SK-N-SH treated with all-trans-retinoic acid at 6 μM for 48 hours (cell line): ENCODE measurements around the gene ACTL8.

Experiments used
- ATAC-seq: fragments of 200-7000 bp; cut with Tn5 transposase; 3 replicates; pipeline ENCODE4 v1.9.1; 2020; ENCODE audit warnings: mild to moderate bottlenecking, moderate library complexity
- ARNTL ChIP-seq: fragments of 450-650 bp; formaldehyde crosslinking; IDR thresholded peaks from 2 replicates; pipeline ENCODE4 v1.5.0; 2020; ENCODE audit warnings: low read depth, mild to moderate bottlenecking, moderate library complexity, borderline replicate concordance
- BACH2 ChIP-seq: fragments of 250-450 bp; sonication (Bioruptor Pico); IDR thresholded peaks from 2 replicates; pipeline ENCODE4 v1.9.0; 2021; ENCODE audit warnings: mild to moderate bottlenecking, borderline replicate concordance
- ESRRG ChIP-seq: fragments of 250-450 bp; sonication (Bioruptor Pico); IDR thresholded peaks from 2 replicates; pipeline ENCODE4 v1.6.1; 2021; ENCODE audit warnings: mild to moderate bottlenecking
- GLIS3 ChIP-seq: fragments of 250-450 bp; sonication (Bioruptor Pico); IDR thresholded peaks from 2 replicates; pipeline ENCODE4 v1.5.0; 2020; ENCODE audit warnings: mild to moderate bottlenecking, moderate library complexity
- ISL1 ChIP-seq: fragments of 250-450 bp; sonication (Bioruptor Pico); IDR thresholded peaks from 2 replicates; pipeline ENCODE4 v2.1.2; 2022; ENCODE audit warnings: mild to moderate bottlenecking, moderate library complexity
- OSR1 ChIP-seq: fragments of 250-450 bp; sonication (Bioruptor Pico); IDR thresholded peaks from 2 replicates; pipeline ENCODE4 v1.8.0; 2022; ENCODE audit warnings: moderate library complexity, mild to moderate bottlenecking, inconsistent platforms
- PPARA ChIP-seq: fragments of 250-450 bp; sonication (Bioruptor Pico); IDR thresholded peaks from 2 replicates; pipeline ENCODE4 v1.5.0; 2020; ENCODE audit warnings: mild to moderate bottlenecking, borderline replicate concordance
- RARB ChIP-seq: fragments of 250-450 bp; sonication (Bioruptor Pico); IDR thresholded peaks from 2 replicates; pipeline ENCODE4 v1.8.0; 2021; ENCODE audit warnings: mild to moderate bottlenecking, moderate library complexity
- SNAI2 ChIP-seq: fragments of 250-450 bp; sonication (Bioruptor Pico); IDR thresholded peaks from 2 replicates; pipeline ENCODE4 v1.5.0; 2020; ENCODE audit warnings: mild to moderate bottlenecking, moderate library complexity
- TCF4 ChIP-seq: fragments of 250-450 bp; sonication (Bioruptor Pico); IDR thresholded peaks from 2 replicates; pipeline ENCODE4 v1.8.0; 2021; ENCODE audit warnings: mild to moderate bottlenecking, moderate library complexity, borderline replicate concordance
- TOX ChIP-seq: fragments of 250-450 bp; sonication (Bioruptor Pico); IDR thresholded peaks from 2 replicates; pipeline ENCODE4 v1.8.0; 2021; ENCODE audit warnings: mild to moderate bottlenecking, moderate library complexity, borderline replicate concordance
- ZC3H10 ChIP-seq: fragments of 250-450 bp; sonication (Bioruptor Pico); IDR thresholded peaks from 2 replicates; pipeline ENCODE4 v1.5.1; 2021; ENCODE audit warnings: mild to moderate bottlenecking, moderate library complexity
- ZFP3 ChIP-seq: fragments of 250-450 bp; sonication (Bioruptor Pico); IDR thresholded peaks from 2 replicates; pipeline ENCODE4 v1.5.0; 2020; ENCODE audit warnings: mild to moderate bottlenecking, moderate library complexity
- ZNF565 ChIP-seq: fragments of 450-650 bp; formaldehyde crosslinking; conservative IDR thresholded peaks from 2 replicates; pipeline ENCODE4 v1.5.0; 2020; ENCODE audit warnings: low read depth, mild to moderate bottlenecking, moderate library complexity
- ZNF8 ChIP-seq: fragments of 450-650 bp; formaldehyde crosslinking; IDR thresholded peaks from 2 replicates; pipeline ENCODE4 v1.5.0; 2020; ENCODE audit warnings: mild to moderate bottlenecking, moderate library complexity
- TF ChIP-seq, protein P1 (sequence below): fragments of 250-450 bp; sonication (Bioruptor Pico); IDR thresholded peaks from 2 replicates; pipeline ENCODE4 v1.8.0; 2021; ENCODE audit warnings: low read depth, mild to moderate bottlenecking, moderate library complexity, borderline replicate concordance
- TF ChIP-seq, protein P2 (sequence below): fragments of 250-450 bp; sonication (Bioruptor Pico); IDR thresholded peaks from 2 replicates; pipeline ENCODE4 v1.5.0; 2020; ENCODE audit warnings: mild to moderate bottlenecking, moderate library complexity
- TF ChIP-seq, protein P3 (sequence below): fragments of 250-450 bp; sonication (Bioruptor Pico); IDR thresholded peaks from 2 replicates; pipeline ENCODE4 v1.5.1; 2021; ENCODE audit warnings: mild to moderate bottlenecking, moderate library complexity
- TF ChIP-seq, protein P4 (sequence below): fragments of 250-450 bp; sonication (Bioruptor Pico); IDR thresholded peaks from 2 replicates; pipeline ENCODE4 v1.8.0; 2020; ENCODE audit warnings: mild to moderate bottlenecking, moderate library complexity, borderline replicate concordance
- TF ChIP-seq, protein P5 (sequence below): fragments of 250-450 bp; sonication (Bioruptor Pico); IDR thresholded peaks from 2 replicates; pipeline ENCODE4 v1.5.1; 2020; ENCODE audit warnings: low read depth, mild to moderate bottlenecking, moderate library complexity

Gene ACTL8

DNA sequence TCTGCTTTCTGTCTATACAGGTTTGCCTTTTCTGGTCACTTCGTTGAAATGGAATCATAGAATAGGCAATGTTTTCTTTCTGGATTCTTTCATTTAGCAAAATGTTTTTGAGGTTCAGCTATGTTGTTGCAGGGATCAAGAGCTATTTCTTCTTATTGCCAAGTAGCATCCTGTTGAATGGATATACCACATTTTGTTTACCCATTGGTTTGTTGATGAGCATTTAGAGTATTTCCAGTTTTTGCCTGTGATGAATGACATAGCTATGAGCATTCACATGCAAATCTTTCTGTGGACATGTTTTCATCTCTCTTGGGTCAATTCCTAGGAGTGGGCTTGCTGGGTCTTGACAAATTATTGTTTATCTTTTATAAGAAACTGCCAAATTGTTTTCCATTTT, 115.5 kb downstream of the ACTL8 start:
- TF ChIP-seq ZNF8 (CRISPR knock-in tag) (peak; percentile 92), ZFP3 (CRISPR knock-in tag) (no peak)
- ATAC-seq, result no peak

DNA sequence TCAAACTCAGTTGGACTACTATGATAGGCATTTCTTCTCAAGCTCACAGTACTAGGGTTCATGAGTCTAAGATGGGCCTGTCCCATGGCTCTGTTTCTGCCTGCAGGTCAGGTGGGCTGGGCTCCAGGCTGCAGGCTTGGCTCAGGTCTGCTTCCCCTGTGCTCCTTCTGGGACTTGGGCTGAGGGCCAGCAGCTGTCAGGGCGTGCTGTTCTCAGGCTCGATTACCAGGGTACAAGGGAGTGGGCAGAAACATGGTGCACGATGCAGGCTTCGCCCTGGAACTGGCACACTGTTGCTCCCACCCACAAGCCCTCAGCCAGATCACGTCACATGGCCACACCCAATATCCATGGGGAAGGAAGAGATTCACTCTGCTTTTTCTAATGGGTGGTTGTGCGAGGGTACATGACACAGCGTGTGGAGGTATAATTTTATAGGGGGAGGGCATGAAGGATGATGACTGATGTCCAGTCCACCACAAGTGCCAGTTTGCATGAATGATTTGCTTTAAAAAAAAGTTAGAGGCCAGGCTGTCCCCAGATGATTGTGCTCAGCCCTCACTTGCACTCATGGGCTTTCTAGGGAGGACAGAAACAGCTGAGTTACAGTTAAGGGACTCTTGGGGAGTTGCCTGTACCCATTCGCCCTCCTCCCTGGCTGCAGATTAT, 118.0 kb downstream of the ACTL8 start:
- no peak for ATAC-seq
- TF ChIP-seq ESRRG (no peak), ZNF565 (no peak), TOX (no peak), PPARA (CRISPR knock-in tag) (no peak)
- TF ChIP-seq, protein P1, sequence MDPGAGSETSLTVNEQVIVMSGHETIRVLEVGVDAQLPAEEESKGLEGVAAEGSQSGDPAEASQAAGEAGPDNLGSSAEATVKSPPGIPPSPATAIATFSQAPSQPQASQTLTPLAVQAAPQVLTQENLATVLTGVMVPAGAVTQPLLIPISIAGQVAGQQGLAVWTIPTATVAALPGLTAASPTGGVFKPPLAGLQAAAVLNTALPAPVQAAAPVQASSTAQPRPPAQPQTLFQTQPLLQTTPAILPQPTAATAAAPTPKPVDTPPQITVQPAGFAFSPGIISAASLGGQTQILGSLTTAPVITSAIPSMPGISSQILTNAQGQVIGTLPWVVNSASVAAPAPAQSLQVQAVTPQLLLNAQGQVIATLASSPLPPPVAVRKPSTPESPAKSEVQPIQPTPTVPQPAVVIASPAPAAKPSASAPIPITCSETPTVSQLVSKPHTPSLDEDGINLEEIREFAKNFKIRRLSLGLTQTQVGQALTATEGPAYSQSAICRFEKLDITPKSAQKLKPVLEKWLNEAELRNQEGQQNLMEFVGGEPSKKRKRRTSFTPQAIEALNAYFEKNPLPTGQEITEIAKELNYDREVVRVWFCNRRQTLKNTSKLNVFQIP (CRISPR knock-in tag), result no peak
- TF ChIP-seq, protein P2, sequence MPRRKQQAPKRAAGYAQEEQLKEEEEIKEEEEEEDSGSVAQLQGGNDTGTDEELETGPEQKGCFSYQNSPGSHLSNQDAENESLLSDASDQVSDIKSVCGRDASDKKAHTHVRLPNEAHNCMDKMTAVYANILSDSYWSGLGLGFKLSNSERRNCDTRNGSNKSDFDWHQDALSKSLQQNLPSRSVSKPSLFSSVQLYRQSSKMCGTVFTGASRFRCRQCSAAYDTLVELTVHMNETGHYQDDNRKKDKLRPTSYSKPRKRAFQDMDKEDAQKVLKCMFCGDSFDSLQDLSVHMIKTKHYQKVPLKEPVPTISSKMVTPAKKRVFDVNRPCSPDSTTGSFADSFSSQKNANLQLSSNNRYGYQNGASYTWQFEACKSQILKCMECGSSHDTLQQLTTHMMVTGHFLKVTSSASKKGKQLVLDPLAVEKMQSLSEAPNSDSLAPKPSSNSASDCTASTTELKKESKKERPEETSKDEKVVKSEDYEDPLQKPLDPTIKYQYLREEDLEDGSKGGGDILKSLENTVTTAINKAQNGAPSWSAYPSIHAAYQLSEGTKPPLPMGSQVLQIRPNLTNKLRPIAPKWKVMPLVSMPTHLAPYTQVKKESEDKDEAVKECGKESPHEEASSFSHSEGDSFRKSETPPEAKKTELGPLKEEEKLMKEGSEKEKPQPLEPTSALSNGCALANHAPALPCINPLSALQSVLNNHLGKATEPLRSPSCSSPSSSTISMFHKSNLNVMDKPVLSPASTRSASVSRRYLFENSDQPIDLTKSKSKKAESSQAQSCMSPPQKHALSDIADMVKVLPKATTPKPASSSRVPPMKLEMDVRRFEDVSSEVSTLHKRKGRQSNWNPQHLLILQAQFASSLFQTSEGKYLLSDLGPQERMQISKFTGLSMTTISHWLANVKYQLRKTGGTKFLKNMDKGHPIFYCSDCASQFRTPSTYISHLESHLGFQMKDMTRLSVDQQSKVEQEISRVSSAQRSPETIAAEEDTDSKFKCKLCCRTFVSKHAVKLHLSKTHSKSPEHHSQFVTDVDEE (CRISPR knock-in tag), result no peak
- TF ChIP-seq, protein P3, sequence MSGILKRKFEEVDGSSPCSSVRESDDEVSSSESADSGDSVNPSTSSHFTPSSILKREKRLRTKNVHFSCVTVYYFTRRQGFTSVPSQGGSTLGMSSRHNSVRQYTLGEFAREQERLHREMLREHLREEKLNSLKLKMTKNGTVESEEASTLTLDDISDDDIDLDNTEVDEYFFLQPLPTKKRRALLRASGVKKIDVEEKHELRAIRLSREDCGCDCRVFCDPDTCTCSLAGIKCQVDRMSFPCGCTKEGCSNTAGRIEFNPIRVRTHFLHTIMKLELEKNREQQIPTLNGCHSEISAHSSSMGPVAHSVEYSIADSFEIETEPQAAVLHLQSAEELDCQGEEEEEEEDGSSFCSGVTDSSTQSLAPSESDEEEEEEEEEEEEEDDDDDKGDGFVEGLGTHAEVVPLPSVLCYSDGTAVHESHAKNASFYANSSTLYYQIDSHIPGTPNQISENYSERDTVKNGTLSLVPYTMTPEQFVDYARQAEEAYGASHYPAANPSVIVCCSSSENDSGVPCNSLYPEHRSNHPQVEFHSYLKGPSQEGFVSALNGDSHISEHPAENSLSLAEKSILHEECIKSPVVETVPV, result no peak

DNA sequence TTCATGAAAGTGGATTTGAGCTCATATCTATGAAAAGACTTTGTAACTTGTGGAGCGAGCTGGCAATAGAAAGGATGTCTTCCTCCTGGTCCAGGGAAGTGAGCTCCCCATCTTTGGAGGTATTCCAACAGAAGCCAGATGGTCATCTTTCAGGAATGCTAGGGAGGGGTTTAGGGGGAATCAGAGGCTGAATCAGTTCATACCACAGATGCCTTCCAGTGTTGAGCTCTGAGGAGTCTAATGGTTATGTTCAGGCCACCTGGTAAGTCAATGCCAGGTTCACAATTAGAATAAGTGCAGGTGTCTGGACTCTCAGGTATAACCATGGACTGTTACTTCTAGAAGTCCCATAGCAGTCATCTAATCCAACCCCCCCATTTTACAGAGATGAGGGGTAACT, 119.1 kb downstream of the ACTL8 start:
- TF ChIP-seq GLIS3 (CRISPR knock-in tag) (no peak), TCF4 (CRISPR knock-in tag) (no peak), RARB (no peak), ISL1 (0 out of 2 replicates have a peak, but pooled peaks have one; percentile 30), ZNF565 (no peak), ZNF8 (CRISPR knock-in tag) (peak; percentile 67; the same call in 1 of the 2 replicates), ESRRG (no peak)
- TF ChIP-seq, protein P4, sequence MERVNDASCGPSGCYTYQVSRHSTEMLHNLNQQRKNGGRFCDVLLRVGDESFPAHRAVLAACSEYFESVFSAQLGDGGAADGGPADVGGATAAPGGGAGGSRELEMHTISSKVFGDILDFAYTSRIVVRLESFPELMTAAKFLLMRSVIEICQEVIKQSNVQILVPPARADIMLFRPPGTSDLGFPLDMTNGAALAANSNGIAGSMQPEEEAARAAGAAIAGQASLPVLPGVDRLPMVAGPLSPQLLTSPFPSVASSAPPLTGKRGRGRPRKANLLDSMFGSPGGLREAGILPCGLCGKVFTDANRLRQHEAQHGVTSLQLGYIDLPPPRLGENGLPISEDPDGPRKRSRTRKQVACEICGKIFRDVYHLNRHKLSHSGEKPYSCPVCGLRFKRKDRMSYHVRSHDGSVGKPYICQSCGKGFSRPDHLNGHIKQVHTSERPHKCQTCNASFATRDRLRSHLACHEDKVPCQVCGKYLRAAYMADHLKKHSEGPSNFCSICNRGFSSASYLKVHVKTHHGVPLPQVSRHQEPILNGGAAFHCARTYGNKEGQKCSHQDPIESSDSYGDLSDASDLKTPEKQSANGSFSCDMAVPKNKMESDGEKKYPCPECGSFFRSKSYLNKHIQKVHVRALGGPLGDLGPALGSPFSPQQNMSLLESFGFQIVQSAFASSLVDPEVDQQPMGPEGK (CRISPR knock-in tag), result no peak
- ATAC-seq, result peak; percentile 84

DNA sequence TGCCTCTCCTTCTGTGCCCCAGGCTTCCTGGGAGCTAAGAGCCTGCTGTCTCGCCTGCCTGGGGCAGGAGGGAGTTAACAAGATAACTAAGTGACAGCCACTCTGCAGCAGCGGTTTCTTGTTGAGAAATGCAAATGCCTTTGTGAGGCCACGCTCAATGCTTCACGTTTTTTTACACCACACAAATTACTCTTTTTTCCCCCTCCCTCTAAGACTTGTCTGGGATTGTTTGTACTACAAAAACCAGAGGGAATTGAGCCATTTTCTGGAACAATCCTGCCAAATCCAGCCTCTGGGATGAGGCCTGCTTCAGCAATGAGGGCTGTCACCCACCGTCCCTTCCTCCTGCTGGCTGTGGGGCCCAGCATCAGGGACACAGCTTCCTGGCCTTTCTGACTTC, 119.6 kb downstream of the ACTL8 start:
- peak; percentile 62 for ATAC-seq

More for the DNA sequence above, 119.6 kb downstream of the ACTL8 start:
- no peak for TF ChIP-seq SNAI2 (CRISPR knock-in tag)
- TF ChIP-seq ZFP3 (CRISPR knock-in tag), result no peak
- TF ChIP-seq ESRRG, result no peak
- TF ChIP-seq BACH2 (CRISPR knock-in tag), result no peak
- no peak for TF ChIP-seq GLIS3 (CRISPR knock-in tag)
- TF ChIP-seq TOX, result no peak
- TF ChIP-seq ZNF8 (CRISPR knock-in tag), result no peak
- TF ChIP-seq, protein P2 (CRISPR knock-in tag), result no peak
- no peak for TF ChIP-seq ZNF565
- TF ChIP-seq PPARA (CRISPR knock-in tag), result no peak
- TF ChIP-seq ISL1, result no peak
- TF ChIP-seq ZC3H10 (CRISPR knock-in tag), result no peak
- TF ChIP-seq, protein P5, sequence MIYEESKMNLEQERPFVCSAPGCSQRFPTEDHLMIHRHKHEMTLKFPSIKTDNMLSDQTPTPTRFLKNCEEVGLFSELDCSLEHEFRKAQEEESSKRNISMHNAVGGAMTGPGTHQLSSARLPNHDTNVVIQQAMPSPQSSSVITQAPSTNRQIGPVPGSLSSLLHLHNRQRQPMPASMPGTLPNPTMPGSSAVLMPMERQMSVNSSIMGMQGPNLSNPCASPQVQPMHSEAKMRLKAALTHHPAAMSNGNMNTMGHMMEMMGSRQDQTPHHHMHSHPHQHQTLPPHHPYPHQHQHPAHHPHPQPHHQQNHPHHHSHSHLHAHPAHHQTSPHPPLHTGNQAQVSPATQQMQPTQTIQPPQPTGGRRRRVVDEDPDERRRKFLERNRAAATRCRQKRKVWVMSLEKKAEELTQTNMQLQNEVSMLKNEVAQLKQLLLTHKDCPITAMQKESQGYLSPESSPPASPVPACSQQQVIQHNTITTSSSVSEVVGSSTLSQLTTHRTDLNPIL (CRISPR knock-in tag), result no peak
- TF ChIP-seq ARNTL (CRISPR knock-in tag), result no peak
- no peak for TF ChIP-seq RARB
- no peak for TF ChIP-seq OSR1 (CRISPR knock-in tag)
